Measurements from ENCODE around the gene RPL13.
"Not testable (repeated sequence)": the region's sequence is repeated elsewhere in the genome, so short reads cannot be mapped to it uniquely, and the experiment has no call there.

The RPL13 gene

GRCh38 chr16:89575247-89576152 lies 15.0 kb downstream of the RPL13 start, which contains the start of gene CPNE7:
Gene CPNE7, plus strand, starts transcription at chr16:89575758. Its CDS starts 140 bp downstream, at chr16:89575898.
- in situ Hi-C loops (cut with HindIII; ENCODE audit: low sequenced_read_pairs), result no loop called here

GRCh38 chr16:89576153-89577054 lies 15.9 kb downstream of the RPL13 start:
- in situ Hi-C loops (cut with HindIII; ENCODE audit: low sequenced_read_pairs), result no loop called here

DNA sequence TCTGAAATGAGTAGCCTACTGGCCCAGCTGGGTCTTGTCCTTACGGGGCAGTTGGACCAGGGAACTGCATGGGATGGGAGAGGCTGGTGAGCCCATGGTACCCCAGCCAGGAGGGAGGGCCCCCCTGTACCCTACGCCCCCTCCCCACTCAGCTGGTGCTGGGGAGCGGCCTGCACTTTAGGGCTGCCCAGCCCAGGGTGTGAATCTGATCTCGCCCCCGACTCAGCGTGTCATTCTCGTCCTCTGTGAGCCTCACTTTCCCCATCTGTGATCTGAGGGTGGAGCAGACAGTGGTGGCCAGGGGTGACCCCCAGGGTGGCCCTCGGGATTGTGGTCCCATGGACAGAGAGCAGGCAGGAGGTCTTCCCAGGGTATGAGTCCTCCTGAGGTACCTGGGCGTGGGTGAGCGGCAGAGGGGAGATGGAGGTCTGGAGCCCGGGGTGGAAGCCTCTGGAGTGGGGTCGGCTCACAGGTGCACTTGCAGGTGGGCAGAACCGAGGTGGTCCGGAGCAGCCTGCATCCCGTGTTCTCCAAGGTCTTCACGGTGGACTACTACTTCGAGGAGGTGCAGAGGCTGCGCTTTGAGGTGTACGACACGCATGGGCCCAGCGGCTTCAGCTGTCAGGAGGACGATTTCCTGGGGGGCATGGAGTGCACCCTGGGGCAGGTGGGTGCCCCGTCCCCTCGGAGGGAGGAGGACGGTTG lies 16.7 kb downstream of the RPL13 start:
- in situ Hi-C loops (cut with HindIII; ENCODE audit: low sequenced_read_pairs), result no loop called here

GRCh38 chr16:89579351-89579750 lies 18.9 kb downstream of the RPL13 start:
- in situ Hi-C loops (cut with HindIII; ENCODE audit: low sequenced_read_pairs), result no loop called here

DNA sequence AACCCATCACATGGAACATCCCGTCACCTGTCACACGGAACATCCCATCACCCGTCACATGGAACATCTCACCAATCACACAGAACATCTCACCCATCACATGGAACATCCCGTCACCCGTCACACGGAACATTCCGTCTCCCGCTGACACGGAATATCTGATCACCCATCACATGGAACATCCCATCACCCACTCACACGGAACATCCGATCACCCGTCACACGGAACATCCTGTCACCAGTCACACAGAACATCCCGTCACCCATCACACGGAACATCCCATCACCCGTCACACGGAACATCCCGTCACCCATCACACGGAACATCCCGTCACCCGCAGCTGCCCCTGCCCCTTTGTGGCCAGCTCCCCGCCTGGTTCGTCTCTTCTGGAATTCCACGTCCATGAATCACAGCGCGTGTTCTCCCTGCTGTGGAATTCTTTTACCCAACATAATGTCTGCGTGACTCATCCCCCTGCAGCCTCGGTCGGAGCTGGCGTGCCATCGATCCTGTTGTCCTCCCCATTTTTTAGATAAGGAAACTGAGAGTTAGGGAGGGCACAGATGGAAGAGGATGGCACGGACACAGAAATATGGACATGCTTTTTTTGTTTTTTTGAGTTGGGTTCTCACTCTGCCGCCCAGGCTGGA lies 20.7 kb downstream of the RPL13 start:
- in situ Hi-C loops (cut with HindIII; ENCODE audit: low sequenced_read_pairs), result no loop called here

DNA sequence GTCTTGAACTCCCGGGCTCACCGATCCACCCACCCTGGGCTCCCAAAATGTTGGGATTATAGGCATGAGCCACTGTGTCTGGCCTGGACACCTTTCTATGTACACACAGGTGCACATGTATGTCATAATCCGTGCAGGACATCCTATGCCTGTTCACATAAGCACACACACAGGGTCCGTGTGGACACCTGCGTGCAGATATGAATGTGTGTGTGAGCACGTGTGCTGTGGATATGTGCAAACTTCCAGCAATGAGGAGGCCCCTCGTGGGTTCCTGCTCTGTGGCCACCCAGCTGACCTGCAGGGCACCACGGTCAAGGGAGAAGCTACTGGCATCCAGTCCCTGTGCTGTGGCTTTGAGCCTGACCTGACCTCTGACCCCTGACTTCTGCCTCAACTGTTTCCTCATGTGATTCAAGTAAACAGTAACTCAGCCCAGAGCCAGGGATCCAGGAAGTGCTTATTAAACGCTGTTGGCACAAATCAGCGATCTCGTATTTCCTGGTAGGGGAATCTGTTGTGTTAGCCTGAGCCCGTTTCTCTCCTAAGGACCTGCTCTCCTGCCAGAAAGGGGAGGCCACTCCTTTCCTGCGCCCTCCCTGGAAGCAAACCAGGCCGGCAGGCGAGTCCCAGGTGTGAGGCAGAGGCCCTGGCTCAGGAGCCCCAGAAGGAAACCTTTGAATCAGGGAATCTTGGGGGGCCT lies 21.5 kb downstream of the RPL13 start:
- in situ Hi-C loops (cut with HindIII; ENCODE audit: low sequenced_read_pairs), result no loop called here

DNA sequence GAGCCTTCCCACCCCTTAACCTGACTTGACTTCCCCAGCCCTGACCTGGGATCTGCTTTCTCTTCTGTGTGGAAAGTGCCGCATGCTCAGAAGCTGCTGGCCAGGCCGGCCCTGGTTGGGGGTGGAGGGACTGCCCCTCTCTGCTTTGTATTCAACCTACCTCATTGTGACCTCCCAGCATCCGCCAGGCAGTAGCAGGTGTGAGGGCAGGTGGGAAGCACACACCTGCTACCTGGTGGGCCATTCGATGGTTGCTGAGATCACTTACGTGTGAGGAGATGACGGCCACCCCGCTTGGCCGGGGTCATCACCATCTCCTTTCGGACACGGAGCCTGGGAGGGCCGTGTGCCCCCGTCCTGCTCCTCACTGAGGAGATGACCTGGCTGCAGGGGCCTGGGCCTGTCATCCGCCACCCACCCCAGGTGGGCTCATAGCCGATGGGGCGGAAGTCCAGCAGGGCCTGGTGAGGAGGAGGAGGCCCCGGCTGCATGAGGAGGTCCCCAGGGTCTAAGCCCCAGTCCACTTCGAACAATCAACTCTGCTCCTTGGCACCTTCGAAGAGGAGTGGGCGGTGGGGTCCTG lies 22.2 kb downstream of the RPL13 start:
- in situ Hi-C loops (cut with HindIII; ENCODE audit: low sequenced_read_pairs), result no loop called here

DNA sequence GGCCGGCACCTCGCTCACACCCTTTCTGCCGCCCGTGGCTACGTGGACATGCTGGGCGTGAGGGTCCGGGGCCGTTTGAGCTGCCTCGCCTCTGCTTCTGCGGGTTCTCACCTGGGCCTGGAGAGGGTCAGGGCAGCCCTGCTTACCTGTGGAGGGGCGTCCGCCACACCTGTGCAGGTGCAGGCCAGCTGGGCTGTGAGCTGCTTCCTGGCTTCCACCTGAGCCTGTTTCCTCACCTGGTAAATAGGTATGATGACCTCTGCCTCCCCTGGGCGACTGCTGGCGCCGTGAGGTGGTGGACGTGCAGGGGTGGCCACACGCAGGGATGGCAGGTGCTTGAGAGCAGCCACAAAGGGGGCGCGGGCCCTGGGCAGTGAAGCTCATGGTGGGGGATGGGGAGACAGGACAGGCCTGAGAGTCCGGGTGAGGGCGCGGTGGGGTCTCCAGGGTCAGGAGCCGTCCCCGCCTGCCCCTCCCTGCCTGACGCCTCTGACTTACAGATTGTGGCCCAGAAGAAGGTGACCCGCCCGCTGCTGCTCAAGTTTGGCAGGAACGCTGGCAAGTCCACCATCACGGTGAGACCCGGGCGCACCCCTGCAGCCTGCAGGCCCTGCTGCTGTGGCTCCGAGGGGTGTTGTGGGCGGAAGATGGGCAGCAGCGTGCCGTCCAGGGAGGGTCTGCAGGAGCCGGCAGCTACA lies 22.9 kb downstream of the RPL13 start:
- in situ Hi-C loops (cut with HindIII; ENCODE audit: low sequenced_read_pairs), result no loop called here

- in situ Hi-C loops (cut with HindIII; ENCODE audit: low sequenced_read_pairs), result no loop called here
These were observed 23.6 kb downstream of the RPL13 start for GRCh38 chr16:89583895-89584644.

DNA sequence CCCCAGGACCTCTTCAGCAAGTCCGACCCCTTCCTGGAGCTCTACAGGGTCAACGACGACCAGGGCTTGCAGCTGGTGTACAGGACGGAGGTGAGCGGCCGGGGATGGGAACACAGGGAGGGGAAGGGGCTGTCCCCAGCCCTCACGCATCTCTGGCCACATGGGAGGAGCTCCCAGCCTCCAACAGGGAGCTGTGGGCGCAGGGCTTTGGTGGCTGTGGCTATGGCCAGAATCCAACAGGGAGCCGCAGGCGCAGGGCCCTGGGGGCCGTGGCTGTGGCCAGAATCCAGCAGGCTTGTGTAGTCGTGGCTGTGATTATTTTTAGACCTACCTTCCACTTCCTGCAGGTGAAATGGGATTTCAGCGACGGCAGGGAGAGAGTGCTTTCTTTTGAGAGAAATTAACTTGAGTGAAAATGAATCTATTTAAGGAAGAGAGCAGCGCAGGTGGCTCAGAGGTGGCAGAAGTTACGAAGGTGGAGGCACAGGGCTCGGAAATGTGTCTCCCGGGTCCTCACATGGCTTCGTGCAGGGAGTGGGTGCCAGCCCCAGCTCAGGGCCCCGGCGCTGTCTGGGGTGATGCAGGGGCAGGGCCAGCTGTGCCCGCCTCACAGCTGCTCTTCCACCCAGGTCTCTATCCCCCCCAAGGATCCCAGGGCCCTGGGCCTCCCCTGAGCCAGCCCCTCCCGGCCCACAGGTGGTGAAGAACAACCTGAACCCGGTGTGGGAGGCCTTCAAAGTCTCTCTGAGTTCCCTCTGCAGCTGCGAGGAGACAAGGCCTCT lies 24.5 kb downstream of the RPL13 start:
- in situ Hi-C loops (cut with HindIII; ENCODE audit: low sequenced_read_pairs), result no loop called here

DNA sequence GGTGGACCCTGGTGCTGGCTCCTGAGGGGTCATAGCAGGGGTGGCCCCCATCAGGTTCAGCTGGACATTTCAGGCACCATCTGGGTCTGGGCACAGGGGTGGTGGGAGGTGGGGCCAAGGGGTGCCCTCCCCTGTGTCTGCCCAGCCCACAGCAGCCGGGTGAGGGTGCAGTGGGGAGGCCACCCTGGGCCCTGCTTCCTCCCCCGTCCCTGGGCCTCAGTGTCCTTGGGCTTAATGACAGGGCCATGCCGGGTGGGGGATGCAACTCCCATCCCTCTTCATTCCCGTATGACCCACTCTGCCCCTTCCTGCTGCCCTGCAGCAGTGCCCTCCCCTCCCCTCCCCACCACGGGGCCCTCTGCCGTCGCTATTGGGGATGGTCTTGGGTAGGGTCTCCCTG lies 25.7 kb downstream of the RPL13 start:
- in situ Hi-C loops (cut with HindIII; ENCODE audit: low sequenced_read_pairs), result no loop called here

DNA sequence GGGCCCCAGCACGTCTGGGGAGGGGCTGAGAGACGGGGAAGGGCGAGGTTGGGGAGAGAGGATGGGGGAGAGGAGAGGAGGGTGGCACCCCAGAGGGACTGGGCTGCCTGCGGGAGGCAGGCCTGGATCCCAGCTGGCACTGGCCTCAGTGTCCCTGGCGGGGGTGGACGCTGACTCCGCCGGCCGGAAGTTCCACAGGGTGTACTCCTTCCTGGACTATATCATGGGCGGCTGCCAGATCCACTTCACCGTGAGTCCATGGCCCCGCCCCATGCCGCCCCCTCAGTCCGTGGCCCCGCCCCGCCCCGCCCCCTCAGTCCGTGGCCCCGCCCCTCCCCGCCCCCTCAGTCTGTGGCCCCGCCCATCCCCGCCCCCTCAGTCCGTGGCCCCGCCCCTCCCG lies 26.4 kb downstream of the RPL13 start:
- in situ Hi-C loops (cut with HindIII; ENCODE audit: low sequenced_read_pairs), result no loop called here

DNA sequence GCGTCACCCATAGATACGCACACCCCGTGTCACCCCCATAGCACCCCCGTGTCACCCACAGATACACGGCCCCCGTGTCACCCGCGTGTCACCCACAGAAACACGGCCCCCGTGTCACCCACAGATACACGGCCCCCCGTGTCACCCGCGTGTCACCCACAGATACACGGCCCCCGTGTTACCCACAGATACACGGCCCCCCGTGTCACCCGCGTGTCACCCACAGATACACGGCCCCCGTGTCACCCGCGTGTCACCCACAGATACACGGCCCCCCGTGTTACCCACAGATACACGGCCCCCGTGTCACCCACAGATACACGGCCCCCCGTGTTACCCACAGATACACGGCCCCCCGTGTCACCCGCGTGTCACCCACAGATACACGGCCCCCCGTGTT lies 27.2 kb downstream of the RPL13 start:
- in situ Hi-C loops (cut with HindIII; ENCODE audit: low sequenced_read_pairs), result not testable (repeated sequence)

- in situ Hi-C loops (cut with HindIII; ENCODE audit: low sequenced_read_pairs), result no loop called here
These were observed 28.1 kb downstream of the RPL13 start for GRCh38 chr16:89588413-89589109.

- in situ Hi-C loops (cut with HindIII; ENCODE audit: low sequenced_read_pairs), result no loop called here
These were observed 28.9 kb downstream of the RPL13 start for GRCh38 chr16:89589241-89589926.

GRCh38 chr16:89593841-89594240 lies 33.4 kb downstream of the RPL13 start:
- in situ Hi-C loops (cut with HindIII; ENCODE audit: low sequenced_read_pairs), result no loop called here

All from endothelial cell of hepatic sinusoid (primary cell).